HG02642 (cell line): ENCODE data around the gene CT45A9.
"Not testable (repeated sequence)": the region's sequence is repeated elsewhere in the genome, so short reads cannot be mapped to it uniquely, and the experiment has no call there.

Experiments
- ATAC-seq: cut with Tn5 transposase; IDR thresholded peaks from one replicate; pipeline ENCODE4 v1.9.1; 2021; ENCODE audit warnings: mild to moderate bottlenecking; ENCODE audit not compliant: unreplicated experiment, poor library complexity

CT45A9 gene

GRCh38 chrX:135871712-135872111 is at the start of gene CT45A9:
Gene CT45A9, minus strand, starts transcription at chrX:135871812. Its CDS starts 3,751 bp downstream, at chrX:135868061.
- not testable (repeated sequence) for ATAC-seq

GRCh38 chrX:135920516-135920915 is 48.9 kb upstream of the CT45A9 start:
- ATAC-seq: not testable (repeated sequence)

GRCh38 chrX:135914404-135914803 is 42.8 kb upstream of the CT45A9 start:
- no peak for ATAC-seq

GRCh38 chrX:135910251-135910650 is 38.6 kb upstream of the CT45A9 start:
- no peak for ATAC-seq

GRCh38 chrX:135893294-135893817 is 21.7 kb upstream of the CT45A9 start, which contains the start of the genes CT45A10 and SAGE1:
Gene CT45A10, minus strand, starts transcription at chrX:135893444. Its CDS starts 8,100 bp downstream, at chrX:135885344.
Gene SAGE1, plus strand, starts transcription at chrX:135893716. Its CDS starts 2,527 bp downstream, at chrX:135896243.
- ATAC-seq: no peak

- no peak for ATAC-seq
These were observed 21.2 kb upstream of the CT45A9 start for GRCh38 chrX:135892781-135893180.

GRCh38 chrX:135890087-135890585 is 18.5 kb upstream of the CT45A9 start:
- no peak for ATAC-seq

GRCh38 chrX:135888976-135889375 is 17.4 kb upstream of the CT45A9 start:
- ATAC-seq: not testable (repeated sequence)

GRCh38 chrX:135888230-135888629 is 16.6 kb upstream of the CT45A9 start:
- ATAC-seq: not testable (repeated sequence)

GRCh38 chrX:135882741-135883140 is 11.1 kb upstream of the CT45A9 start:
- ATAC-seq: not testable (repeated sequence)

GRCh38 chrX:135854438-135854837 is 17.2 kb downstream of the CT45A9 start, which contains the start of gene CT45A8:
Gene CT45A8, minus strand, starts transcription at chrX:135854538. Its CDS starts 3,755 bp downstream, at chrX:135850783.
- not testable (repeated sequence) for ATAC-seq

- not testable (repeated sequence) for ATAC-seq
These were observed 34.4 kb downstream of the CT45A9 start, which contains the start of gene CT45A7 for GRCh38 chrX:135837180-135837579. Gene CT45A7, minus strand, starts transcription at chrX:135837280. Its CDS starts 3,747 bp downstream, at chrX:135833533.

- not testable (repeated sequence) for ATAC-seq
These were observed 51.7 kb downstream of the CT45A9 start, which contains the start of gene CT45A2 for GRCh38 chrX:135819912-135820311. Gene CT45A2, minus strand, starts transcription at chrX:135820012. Its CDS starts 3,747 bp downstream, at chrX:135816265.
